DMS153 treated with DMSO at 0.1 percent for 48 hours (cell line): Measurements from ENCODE around the gene PERCC1.

Experiments used
- DNase-seq: peaks from one replicate; lab custom pipeline; 2025; ENCODE audit not compliant: unreplicated experiment; lab: John Stamatoyannopoulos, UW

PERCC1 gene

DNA sequence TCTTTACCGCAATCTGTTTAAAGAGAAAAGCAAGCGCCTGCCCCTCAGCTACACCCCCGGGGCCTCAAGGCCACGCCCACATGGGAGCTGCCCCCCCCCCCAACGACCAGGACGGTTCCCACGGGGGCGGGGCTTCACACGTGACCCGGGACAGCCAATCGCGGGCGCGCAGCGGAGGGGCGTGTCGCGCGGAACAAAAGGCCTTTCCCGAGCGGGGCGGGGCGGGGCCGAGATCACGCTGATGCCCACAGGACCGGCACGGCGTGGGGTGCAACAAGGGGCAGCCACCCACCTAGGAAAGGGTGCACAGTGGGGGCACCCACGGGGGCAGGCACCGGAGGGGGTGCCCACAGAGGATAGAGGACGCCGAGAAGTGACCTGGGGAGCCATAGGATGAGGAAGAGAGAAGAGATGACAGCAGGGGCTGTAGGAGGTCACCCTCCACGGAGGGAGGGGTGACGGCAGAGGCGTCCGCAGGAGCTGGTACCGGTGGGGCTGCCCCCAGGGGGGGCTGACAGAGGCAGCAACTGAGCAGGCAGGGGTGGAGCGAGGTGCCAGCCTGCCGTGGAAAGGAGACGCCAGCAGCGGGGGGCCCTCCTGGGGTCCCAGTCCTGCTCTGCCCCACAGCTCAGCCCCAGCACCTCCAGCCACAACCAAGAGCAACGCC is 22.6 kb upstream of the PERCC1 start:
- peak; percentile 69 for DNase-seq

GRCh38 chr16:1412847-1413246 is 18.0 kb upstream of the PERCC1 start:
- no peak for DNase-seq

DNA sequence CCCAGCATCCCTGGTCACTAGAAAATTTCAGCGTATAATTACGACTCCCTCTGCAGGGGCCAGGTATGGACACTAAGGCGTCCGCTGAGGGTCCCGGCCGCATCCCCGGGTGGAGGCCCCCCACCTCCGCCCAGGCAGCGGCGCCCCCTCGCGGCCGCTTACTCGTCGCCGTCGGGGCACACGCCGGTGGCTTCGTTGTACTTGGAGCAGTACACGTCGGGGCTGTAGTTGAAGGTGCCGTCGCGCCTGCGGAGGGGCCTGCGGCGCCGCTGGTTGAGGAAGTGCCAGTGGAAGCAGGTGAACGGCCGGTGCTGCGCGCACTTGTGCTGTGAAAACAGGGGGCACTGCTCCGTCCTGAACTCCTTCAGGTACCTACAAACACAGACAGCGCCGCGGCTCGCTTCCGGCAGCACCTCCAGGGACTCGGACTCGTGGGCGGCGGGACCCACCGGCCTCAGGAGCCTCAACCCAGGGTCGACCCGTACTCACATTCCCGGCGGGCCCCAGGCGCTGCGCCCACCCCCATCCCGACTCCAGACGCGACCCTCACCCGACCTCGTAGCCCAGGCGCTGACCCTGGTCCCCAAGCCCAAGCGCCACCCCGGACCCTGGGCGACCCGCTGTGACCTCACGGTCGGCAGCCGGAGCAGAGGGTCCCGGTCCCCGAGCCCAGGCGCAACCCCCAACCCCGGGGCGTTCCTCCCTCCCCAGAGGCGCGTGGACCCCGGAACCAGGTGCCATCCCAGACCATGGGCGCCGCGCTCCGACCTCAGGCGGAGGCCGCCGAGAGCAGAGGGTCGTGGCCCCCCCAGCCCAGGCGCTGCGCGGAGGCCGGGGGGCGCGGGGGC is 17.0 kb upstream of the PERCC1 start:
- DNase-seq, result no peak

DNA sequence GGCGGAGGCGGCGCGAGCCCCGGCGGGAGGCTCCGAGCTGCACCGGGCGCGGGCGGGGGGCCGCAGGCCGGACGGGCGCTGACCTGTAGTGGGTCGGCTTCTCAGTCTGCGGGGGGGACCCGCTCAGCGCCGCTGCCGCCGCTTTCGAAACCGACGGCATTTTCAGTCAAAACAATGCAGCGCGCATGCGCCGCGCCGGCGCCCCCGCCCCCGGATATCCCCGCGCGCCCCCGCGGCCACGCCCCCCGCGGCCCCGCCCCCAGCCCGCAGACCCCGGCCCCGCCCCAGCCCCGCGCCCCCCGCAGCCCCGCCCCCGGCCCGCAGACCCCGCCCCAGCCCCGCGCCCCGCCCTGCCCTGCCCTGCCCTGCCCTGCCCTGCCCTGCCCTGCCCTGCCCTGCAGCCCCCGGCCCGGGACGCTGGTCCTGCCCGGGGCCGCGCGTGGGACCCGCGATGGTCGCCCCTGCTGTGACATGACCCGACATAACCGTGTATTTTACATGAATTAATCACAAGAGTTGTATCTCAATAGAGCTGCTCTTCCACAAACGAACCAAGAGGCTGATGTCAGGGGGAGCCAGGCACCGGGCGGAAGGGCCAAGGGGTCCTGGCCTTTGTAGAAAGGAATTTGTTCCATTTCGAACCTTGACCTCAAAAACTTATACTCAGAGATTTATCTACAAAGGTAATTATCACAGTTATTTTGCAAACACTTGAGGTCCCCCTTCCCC is 16.2 kb upstream of the PERCC1 start, which contains the start of gene UNKL:
UNKL (minus strand) TSS at position 173 of the 729 bp plus-strand sequence; CDS start at position 160, 13 bp downstream.
- DNase-seq, result peak; percentile 12

DNA sequence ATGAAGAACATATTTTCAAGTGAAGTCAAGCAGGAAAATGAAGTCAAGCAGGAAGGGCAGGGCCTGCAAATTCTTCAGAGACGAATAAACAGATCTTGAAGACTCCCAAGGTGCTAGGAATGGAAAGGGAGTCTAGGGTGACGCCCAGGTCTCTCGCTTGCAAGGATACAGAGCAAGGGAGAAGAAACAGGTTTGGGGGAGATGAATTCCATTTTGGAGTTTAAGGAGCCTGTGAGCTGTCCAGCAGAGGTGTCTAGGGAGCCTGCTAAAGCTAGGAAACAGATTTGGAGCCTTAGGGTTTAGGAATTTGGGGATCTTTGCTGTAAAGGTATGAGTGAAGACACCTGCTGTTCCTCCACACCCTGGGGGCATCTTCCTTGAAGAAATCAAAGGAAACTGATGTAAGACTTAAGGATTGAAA is 14.3 kb upstream of the PERCC1 start:
- DNase-seq, result no peak

DNA sequence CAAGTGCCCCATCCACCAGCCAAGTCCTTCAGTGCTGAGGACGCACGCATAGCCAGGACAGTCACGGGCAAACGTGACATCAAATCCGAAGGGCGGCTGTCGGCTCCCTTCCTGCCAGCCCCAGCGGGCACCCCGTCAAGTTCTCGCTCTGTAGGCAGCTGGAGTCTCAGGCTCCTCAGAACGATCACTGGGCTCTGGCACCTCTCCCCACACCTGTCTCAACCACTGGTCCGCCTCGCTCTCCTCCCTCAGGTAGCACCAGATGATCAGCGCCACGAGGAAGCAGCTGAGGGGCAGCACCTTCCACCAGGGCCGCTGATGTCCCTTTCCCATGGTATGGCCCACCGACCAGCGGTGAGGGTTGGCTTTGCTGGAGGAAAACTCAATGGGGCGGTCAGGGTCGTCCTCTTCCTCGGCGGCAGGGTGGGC is 10.8 kb upstream of the PERCC1 start:
- DNase-seq, result no peak

- no peak for DNase-seq
Observed at GRCh38 chr16:1422076-1422475, 8.8 kb upstream of the PERCC1 start.

DNA sequence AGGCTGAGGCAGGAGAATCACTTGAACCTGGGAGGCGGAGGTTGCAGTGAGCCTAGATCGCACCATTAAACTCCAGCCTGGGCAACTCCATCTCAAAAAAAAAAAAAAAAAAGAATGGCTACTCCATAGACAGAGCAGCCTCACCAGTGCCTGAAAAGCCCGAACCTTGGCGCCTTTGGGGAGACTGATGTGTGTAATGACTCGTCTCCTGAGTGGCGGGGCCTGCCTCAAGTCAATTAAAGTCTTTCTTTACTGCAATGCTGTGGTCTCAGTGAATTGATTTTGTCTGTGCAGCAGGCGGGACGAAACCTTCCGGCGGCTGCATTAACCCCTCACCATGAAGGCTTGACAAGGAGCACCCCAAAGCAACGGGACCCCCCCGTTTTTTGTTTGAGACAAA is 6.8 kb upstream of the PERCC1 start:
- DNase-seq, result no peak

DNA sequence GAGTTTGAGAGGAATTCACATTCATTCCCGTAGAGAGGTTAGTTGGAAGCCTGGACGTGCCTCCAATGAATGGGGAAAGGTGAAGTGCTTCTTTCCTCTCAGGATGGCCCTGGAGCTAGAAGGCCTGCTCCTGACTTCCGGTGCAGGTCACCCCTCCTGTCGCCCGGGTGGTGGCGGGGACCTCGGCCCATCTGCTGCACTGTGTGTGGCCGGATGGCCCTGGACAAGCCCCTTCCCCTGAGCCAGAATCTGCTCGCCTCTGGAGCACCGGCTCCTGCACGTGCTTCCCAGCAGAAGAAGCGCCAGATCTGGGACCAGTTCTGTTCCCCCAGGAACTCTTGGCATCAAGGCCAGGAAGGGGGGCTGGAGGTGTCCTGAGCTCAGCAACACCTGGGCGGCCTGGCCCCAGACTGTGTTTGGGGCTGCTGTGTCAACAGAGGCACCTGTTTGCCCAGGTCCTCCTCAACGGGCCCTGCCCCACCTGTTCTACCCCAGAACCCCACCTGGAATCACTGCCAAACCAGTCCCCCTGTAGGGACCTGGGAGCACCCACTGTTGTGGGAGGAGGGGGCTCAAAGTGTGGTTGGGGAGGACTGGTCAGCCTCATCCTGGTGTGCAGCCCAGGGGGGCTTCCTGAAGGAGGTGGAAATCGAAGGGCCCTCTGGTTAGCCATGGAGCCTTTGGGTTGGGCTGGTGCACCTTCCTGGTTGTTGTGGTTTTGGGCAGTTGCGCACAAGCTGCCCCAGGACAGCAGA is 5.1 kb upstream of the PERCC1 start:
- DNase-seq, result no peak

- DNase-seq, result peak; percentile 31
Observed at GRCh38 chr16:1426734-1427471, 4.0 kb upstream of the PERCC1 start.

DNA sequence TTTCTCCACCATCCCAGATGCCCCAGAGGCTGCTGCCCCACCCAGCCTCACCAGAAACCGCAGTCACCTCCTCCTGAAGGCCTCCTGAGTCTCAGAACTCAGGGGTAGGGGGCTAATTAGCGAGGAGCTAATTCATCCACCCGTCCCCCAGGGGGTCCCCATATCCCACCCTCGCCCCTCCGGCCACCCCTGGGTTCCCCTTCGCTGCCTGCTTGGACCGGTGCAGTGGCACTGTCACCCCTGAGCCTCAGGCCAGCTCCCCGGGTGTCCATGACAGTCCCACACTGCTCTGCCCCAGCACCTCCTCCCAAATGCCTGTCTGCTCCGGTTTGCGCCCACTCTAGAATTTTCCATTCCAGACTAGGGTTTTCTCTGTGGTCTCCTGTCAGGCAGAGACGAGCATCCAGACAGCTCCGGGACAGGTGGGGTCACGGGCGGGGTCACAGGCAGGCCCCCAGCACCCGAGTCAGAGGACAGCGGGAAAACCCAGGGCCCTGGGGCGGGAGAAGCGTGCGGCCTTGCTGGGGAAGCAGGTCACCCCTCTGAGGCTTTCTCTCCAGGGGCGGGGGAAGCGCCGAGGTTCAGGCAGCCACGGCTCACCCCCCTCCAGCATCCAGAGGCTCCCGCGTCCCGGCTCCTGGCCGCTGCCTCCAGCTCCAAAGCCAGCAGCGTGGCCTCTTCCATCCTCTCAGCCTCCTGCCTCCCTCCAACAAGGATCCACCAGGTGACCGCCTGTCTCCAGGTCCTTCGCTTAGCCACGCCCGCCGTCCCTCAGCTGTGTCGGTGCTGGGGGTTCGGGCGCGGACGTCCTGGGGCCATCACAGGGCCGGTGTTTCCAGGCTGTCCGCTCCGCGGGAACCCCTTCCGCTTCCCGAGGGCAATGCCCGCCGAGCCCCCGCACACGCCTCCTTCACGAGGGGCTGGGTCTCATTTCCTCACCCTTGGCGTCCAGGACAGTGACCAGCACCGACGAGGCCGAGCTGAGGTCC is 3.1 kb upstream of the PERCC1 start:
- no peak for DNase-seq

DNA sequence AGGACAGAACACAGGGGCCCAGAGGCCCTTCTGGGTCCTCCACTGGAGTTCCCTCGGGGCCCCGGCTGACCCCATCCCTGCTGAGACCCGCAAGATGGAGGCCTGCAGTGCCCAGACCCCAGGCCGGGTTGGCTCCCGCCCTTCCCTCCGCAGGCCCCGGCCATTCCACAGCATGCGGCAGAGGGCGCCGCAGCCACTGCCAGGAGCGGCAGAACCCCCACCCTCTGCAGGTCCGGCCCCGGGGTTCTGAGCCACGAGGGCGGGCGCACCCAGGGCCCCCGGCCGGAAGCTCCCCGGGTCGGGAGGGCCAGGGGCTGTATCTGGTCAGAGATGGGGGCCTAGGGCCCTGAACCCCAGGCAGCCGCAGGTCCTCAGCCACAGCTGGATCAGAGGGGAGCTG is 2.4 kb upstream of the PERCC1 start:
- DNase-seq, result no peak

DNA sequence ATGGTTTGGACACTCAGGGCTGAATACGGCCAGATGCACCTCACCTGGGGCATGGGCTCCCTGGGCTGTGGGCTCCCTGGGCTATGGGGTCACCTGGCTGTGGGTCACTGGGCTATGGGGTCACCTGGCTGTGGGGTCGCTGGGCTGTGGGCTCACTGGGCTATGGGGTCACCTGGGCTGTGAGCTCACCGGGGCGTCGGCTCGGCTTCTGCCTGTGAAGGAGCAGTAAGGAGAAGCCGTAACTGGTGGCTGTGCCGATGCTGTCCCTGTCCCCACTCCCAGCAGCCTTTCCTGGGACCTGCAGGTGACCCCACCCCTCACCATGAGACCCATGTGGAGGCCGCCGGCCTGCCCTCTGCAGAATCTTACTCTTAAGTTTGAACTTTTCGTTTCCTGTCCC is 1.9 kb upstream of the PERCC1 start:
- DNase-seq, result no peak

GRCh38 chr16:1429631-1430030 is 1.2 kb upstream of the PERCC1 start:
- no peak for DNase-seq

- no peak for DNase-seq
Observed at GRCh38 chr16:1430214-1430758, 592 bp upstream of the PERCC1 start.

- no peak for DNase-seq
Observed at GRCh38 chr16:1431497-1432270, 806 bp downstream of the PERCC1 start.

- DNase-seq, result no peak
Observed at GRCh38 chr16:1432388-1433262, 1.7 kb downstream of the PERCC1 start.
